ENCODE data around the gene SAG. TPM values are rescaled to one million over a fixed set of nuclear protein-coding genes. Genes with fewer than 3 reads are reported as not detected.

The SAG gene
- total and polyA plus RNA-seq, 2 of the 13 experiments (the other 11 are each of a cell fraction or from before 2014, with no cell fraction given), result not detected

GRCh38 chr2:233387667-233388528, 80.3 kb downstream of the SAG start (continued):
- TF ChIP-seq EEA1 (CRISPR knock-in tag; IDR thresholded peaks at IDR 0.05; ENCODE audit: borderline replicate concordance) (peak; percentile 74; the same call in 1 of the 2 replicates), ZNF44 (CRISPR knock-in tag; IDR thresholded peaks at IDR 0.05) (no peak), TCF7L2 (IDR thresholded peaks at IDR 0.05; ENCODE audit: low read depth, low read length) (no peak), KDM5A (IDR thresholded peaks at IDR 0.05; ENCODE audit: borderline replicate concordance, low read length) (no peak), RARG (CRISPR knock-in tag; IDR thresholded peaks at IDR 0.05; ENCODE audit: low read depth) (no peak), SIN3A (IDR thresholded peaks at IDR 0.05; ENCODE audit: borderline replicate concordance, low read depth, low read length) (no peak), ZNF343 (CRISPR knock-in tag; IDR thresholded peaks at IDR 0.05) (no peak), ZNF564 (CRISPR knock-in tag; IDR thresholded peaks at IDR 0.05) (no peak), ZFP62 (CRISPR knock-in tag; IDR thresholded peaks at IDR 0.05) (no peak), CC2D1A (CRISPR knock-in tag; IDR thresholded peaks at IDR 0.05) (no peak), ARNT2 (CRISPR knock-in tag; IDR thresholded peaks at IDR 0.05; ENCODE audit: low read depth) (0 out of 2 replicates have a peak, but pooled peaks have one; percentile 19), ZSCAN29 (CRISPR knock-in tag; conservative IDR thresholded peaks at IDR 0.05) (no peak), CHCHD3 (CRISPR knock-in tag; IDR thresholded peaks at IDR 0.05) (no peak), ZNF569 (CRISPR knock-in tag; IDR thresholded peaks at IDR 0.05; ENCODE audit: borderline replicate concordance) (peak; percentile 63; the same call in 1 of the 2 replicates), ZNF775 (CRISPR knock-in tag; IDR thresholded peaks at IDR 0.05; ENCODE audit: borderline replicate concordance) (no peak), CEBPB (IDR thresholded peaks at IDR 0.05; ENCODE audit: borderline replicate concordance, low read depth, low read length) (peak; percentile 49; the same call in 1 of the 2 replicates), IKZF4 (CRISPR knock-in tag; IDR thresholded peaks at IDR 0.05; ENCODE audit: borderline replicate concordance, low read depth, not compliant biosample characterization) (no peak), ZNF567 (CRISPR knock-in tag; IDR thresholded peaks at IDR 0.05; ENCODE audit: borderline replicate concordance) (no peak), SMYD3 (CRISPR knock-in tag; IDR thresholded peaks at IDR 0.05) (no peak), ZMYM2 (CRISPR knock-in tag; IDR thresholded peaks at IDR 0.05) (no peak), ZNF777 (CRISPR knock-in tag; IDR thresholded peaks at IDR 0.05) (no peak), ZBTB7B (CRISPR knock-in tag; IDR thresholded peaks at IDR 0.05) (peak; percentile 96), POLR2AphosphoS5 (IDR thresholded peaks at IDR 0.05; ENCODE audit: low read depth, low read length) (peak; percentile 36; the same call in 1 of the 2 replicates), RFX5 (IDR thresholded peaks at IDR 0.05; ENCODE audit: low read depth, low read length) (no peak), HNRNPUL1 (IDR thresholded peaks at IDR 0.05; ENCODE audit: low read depth, low read length) (no peak), ZNF792 (CRISPR knock-in tag; IDR thresholded peaks at IDR 0.05) (0 out of 2 replicates have a peak, but pooled peaks have one; percentile 23), ZEB1 (IDR thresholded peaks at IDR 0.05; ENCODE audit: insufficient replicate concordance, low read depth) (no peak)
- TF ChIP-seq, protein P1, sequence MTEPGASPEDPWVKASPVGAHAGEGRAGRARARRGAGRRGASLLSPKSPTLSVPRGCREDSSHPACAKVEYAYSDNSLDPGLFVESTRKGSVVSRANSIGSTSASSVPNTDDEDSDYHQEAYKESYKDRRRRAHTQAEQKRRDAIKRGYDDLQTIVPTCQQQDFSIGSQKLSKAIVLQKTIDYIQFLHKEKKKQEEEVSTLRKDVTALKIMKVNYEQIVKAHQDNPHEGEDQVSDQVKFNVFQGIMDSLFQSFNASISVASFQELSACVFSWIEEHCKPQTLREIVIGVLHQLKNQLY (CRISPR knock-in tag; IDR thresholded peaks at IDR 0.05), result peak; percentile 68; the same call in 1 of the 2 replicates
- TF ChIP-seq, protein P2, sequence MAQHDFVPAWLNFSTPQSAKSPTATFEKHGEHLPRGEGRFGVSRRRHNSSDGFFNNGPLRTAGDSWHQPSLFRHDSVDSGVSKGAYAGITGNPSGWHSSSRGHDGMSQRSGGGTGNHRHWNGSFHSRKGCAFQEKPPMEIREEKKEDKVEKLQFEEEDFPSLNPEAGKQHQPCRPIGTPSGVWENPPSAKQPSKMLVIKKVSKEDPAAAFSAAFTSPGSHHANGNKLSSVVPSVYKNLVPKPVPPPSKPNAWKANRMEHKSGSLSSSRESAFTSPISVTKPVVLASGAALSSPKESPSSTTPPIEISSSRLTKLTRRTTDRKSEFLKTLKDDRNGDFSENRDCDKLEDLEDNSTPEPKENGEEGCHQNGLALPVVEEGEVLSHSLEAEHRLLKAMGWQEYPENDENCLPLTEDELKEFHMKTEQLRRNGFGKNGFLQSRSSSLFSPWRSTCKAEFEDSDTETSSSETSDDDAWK (CRISPR knock-in tag; IDR thresholded peaks at IDR 0.05), result no peak
- TF ChIP-seq, protein P3, sequence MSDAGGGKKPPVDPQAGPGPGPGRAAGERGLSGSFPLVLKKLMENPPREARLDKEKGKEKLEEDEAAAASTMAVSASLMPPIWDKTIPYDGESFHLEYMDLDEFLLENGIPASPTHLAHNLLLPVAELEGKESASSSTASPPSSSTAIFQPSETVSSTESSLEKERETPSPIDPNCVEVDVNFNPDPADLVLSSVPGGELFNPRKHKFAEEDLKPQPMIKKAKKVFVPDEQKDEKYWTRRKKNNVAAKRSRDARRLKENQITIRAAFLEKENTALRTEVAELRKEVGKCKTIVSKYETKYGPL (CRISPR knock-in tag; IDR thresholded peaks at IDR 0.05), result no peak
